Liver (tissue), 3 donors: ENCODE data around the gene FBRS.

Source experiments
- EGR1 ChIP-seq, 2 donors: IDR thresholded peaks; 2 replicates each; pipeline ENCODE4 v1.6.1; 2016 to 2018; ENCODE audit warnings: antibody characterized with exemption in 2 of 2, low read depth in 2 of 2
- GABPA ChIP-seq, 2 donors: IDR thresholded peaks in 1 of 2; conservative IDR thresholded peaks in 1 of 2; 2 replicates each; pipeline ENCODE4 v1.6.1; 2016; ENCODE audit warnings: antibody characterized with exemption in 2 of 2, mild to moderate bottlenecking in 1 of 2, moderate library complexity in 1 of 2
- RAD21 ChIP-seq, 2 donors: IDR thresholded peaks; 2 replicates each; pipeline ENCODE4 v1.6.1; 2016; ENCODE audit warnings: antibody characterized with exemption in 2 of 2, mild to moderate bottlenecking in 2 of 2
- TF ChIP-seq, protein P1 (sequence below): IDR thresholded peaks from 2 replicates; pipeline ENCODE4 v1.6.1; 2016; ENCODE audit warnings: antibody characterized with exemption
- TF ChIP-seq, protein P2 (sequence below): IDR thresholded peaks from 2 replicates; pipeline ENCODE4 v1.6.1; 2016; ENCODE audit warnings: antibody characterized with exemption
- TF ChIP-seq, protein P3 (sequence below): fragments of 150-350 bp; IDR thresholded peaks from 2 replicates; pipeline ENCODE4 v1.5.1; 2017; ENCODE audit warnings: improper control_type of control experiment, low read depth, low read length; ENCODE audit not compliant: missing input control
- TF ChIP-seq, protein P4 (sequence below): IDR thresholded peaks from 2 replicates; pipeline ENCODE4 v1.6.1; 2016; ENCODE audit warnings: antibody characterized with exemption, mild to moderate bottlenecking
- donor health status: healthy.
- donor health status: healthy.

DNA sequence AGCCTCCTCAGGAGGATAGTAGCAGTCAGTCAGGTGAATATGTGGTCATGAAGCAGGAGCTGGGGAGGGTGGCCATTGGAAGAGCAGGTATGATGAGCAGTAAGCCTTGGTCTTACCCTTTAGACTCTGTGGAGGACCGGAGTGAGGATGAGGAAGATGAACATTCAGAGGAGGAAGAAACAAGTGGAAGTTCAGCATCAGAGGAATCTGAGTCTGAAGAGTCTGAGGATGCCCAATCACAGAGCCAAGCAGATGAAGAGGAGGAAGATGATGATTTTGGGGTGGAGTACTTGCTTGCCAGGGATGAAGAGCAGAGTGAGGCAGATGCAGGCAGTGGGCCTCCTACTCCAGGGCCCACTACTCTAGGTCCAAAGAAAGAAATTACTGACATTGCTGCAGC, 53.5 kb downstream of the FBRS start:
- TF ChIP-seq, protein P1, sequence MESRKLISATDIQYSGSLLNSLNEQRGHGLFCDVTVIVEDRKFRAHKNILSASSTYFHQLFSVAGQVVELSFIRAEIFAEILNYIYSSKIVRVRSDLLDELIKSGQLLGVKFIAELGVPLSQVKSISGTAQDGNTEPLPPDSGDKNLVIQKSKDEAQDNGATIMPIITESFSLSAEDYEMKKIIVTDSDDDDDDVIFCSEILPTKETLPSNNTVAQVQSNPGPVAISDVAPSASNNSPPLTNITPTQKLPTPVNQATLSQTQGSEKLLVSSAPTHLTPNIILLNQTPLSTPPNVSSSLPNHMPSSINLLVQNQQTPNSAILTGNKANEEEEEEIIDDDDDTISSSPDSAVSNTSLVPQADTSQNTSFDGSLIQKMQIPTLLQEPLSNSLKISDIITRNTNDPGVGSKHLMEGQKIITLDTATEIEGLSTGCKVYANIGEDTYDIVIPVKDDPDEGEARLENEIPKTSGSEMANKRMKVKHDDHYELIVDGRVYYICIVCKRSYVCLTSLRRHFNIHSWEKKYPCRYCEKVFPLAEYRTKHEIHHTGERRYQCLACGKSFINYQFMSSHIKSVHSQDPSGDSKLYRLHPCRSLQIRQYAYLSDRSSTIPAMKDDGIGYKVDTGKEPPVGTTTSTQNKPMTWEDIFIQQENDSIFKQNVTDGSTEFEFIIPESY: no peak
- TF ChIP-seq, protein P2, sequence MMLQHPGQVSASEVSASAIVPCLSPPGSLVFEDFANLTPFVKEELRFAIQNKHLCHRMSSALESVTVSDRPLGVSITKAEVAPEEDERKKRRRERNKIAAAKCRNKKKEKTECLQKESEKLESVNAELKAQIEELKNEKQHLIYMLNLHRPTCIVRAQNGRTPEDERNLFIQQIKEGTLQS: no peak
- TF ChIP-seq, protein P3, sequence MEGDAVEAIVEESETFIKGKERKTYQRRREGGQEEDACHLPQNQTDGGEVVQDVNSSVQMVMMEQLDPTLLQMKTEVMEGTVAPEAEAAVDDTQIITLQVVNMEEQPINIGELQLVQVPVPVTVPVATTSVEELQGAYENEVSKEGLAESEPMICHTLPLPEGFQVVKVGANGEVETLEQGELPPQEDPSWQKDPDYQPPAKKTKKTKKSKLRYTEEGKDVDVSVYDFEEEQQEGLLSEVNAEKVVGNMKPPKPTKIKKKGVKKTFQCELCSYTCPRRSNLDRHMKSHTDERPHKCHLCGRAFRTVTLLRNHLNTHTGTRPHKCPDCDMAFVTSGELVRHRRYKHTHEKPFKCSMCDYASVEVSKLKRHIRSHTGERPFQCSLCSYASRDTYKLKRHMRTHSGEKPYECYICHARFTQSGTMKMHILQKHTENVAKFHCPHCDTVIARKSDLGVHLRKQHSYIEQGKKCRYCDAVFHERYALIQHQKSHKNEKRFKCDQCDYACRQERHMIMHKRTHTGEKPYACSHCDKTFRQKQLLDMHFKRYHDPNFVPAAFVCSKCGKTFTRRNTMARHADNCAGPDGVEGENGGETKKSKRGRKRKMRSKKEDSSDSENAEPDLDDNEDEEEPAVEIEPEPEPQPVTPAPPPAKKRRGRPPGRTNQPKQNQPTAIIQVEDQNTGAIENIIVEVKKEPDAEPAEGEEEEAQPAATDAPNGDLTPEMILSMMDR: no peak
- TF ChIP-seq EGR1 (IDR thresholded peaks at IDR 0.05; ENCODE audit: low read depth in 2 of 2) (no peak), GABPA (IDR thresholded peaks at IDR 0.05 in 1 of 2, conservative IDR thresholded peaks at IDR 0.05 in 1 of 2) (no peak), RAD21 (IDR thresholded peaks at IDR 0.05) (no peak)
- TF ChIP-seq, protein P4, sequence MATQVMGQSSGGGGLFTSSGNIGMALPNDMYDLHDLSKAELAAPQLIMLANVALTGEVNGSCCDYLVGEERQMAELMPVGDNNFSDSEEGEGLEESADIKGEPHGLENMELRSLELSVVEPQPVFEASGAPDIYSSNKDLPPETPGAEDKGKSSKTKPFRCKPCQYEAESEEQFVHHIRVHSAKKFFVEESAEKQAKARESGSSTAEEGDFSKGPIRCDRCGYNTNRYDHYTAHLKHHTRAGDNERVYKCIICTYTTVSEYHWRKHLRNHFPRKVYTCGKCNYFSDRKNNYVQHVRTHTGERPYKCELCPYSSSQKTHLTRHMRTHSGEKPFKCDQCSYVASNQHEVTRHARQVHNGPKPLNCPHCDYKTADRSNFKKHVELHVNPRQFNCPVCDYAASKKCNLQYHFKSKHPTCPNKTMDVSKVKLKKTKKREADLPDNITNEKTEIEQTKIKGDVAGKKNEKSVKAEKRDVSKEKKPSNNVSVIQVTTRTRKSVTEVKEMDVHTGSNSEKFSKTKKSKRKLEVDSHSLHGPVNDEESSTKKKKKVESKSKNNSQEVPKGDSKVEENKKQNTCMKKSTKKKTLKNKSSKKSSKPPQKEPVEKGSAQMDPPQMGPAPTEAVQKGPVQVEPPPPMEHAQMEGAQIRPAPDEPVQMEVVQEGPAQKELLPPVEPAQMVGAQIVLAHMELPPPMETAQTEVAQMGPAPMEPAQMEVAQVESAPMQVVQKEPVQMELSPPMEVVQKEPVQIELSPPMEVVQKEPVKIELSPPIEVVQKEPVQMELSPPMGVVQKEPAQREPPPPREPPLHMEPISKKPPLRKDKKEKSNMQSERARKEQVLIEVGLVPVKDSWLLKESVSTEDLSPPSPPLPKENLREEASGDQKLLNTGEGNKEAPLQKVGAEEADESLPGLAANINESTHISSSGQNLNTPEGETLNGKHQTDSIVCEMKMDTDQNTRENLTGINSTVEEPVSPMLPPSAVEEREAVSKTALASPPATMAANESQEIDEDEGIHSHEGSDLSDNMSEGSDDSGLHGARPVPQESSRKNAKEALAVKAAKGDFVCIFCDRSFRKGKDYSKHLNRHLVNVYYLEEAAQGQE: no peak
